GM19467 (cell line): ENCODE data around the gene SLC10A7.

ENCODE experiments used
- ATAC-seq: cut with Tn5 transposase; IDR thresholded peaks from one replicate; pipeline ENCODE4 v1.9.1; 2021; ENCODE audit warnings: mild to moderate bottlenecking, moderate library complexity; ENCODE audit not compliant: unreplicated experiment

SLC10A7 gene

DNA sequence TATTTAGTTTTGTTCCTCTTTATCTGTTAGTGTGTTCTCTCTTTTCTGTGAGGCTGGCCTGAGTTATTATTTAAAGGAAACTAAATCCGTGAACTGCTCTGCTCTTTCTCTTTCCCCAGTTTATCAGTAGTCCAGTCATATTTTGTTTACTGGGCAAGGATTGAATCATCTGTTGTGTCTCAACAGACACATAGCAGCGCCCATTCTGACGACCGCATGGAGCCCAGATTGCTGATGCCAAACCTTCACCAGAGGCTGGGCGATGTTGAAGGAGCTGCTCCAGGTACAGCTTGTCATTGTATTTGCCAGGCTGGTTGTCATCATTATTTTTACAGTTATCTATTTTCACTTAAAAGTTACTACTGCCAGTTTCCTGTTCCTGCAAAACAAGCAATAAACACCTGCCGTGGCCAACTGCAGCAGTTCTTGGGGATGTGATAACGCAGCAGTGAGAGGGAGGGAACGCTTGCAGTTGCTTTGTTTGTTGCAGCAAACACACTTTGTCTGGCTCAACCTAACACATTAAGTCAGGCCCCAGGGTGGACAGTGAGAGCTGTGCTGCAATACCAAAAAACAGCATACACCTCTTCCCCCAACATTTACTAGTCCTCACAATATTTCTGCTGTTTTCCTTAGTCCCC is 297.3 kb downstream of the SLC10A7 start:
- no peak for ATAC-seq

DNA sequence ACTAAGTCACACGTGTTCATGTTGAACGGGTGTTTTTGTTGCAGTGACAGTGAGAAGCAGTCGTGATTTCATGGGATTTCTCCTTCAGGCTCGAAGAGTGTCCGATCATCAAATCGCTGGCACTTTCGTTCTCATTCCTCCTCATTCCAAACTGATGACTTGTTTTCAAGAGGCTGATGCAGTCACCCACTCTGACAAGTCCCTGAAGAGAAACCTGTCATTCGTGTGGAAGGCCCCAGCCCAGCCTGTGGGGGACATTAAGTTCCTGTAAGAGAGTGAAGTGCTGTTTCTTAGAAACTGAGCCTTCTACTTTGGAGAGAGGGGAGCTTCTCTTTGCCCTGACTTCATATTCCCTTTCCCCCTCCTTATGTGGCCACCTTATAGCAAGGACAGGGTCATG is 299.4 kb downstream of the SLC10A7 start:
- no peak for ATAC-seq

DNA sequence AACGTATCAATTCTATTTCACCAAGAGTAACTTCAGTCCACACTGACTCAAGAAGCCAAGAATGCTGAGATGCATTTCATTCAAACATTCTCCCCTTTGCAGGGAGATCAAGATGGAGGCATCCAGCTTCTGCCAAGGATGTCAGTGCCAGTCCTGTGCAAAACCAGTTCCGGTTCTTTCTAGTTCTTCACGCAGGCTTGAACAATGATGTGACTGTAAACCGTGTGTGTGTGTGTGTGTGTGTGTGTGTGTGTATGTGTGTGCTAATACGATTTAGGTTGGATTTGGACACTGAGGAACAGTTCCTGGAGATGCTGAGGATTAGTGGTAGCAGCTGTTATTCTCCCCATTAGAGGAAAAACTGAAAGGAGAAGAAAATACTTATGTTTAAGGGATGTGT is 307.5 kb downstream of the SLC10A7 start, which contains the start of gene REELD1:
TSS of gene REELD1 (plus strand) at position 301 of the 400 bp plus-strand sequence. CDS start 2,415 bp downstream, outside the sequence.
- no peak for ATAC-seq

GRCh38 chr4:146212781-146213180 is 309.0 kb downstream of the SLC10A7 start:
- ATAC-seq: no peak

DNA sequence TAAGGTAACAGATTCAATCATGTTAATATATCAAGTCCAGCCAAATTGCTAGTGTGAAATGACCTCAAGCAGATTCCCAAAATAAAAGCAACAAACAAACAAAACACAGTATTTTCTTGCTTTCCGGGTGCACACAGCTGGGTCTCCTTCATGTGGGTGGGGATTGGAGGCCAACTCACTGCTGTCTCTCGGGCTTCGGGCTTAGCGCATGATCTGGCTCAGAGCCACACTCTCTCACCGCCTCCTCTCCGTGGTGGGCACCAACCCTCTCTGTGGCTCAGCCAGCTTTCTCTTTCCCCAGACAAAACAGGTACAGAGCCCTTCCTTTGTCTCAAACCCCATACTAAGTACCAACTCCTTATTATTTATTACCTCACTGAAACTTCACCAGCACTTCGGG is 310.3 kb downstream of the SLC10A7 start:
- ATAC-seq: no peak

DNA sequence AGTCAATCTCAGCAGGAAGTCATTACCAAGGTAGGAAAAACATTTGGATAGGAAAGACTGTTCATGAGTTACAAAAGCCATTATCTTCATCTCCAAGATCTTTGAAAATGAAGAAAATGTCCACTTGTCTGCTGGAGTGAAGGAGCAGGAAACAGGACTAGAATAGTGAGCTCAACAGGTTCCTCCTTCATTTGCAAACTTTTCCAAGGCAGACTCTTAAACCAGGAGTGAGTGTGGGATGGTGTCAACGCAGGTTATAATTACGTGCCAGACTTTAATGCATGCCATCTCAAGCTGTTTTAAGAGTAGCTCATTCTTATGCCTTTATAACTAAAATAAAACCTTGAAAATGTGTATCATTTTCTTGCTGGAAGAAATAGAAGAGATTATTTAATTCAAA is 310.9 kb downstream of the SLC10A7 start:
- ATAC-seq: no peak

DNA sequence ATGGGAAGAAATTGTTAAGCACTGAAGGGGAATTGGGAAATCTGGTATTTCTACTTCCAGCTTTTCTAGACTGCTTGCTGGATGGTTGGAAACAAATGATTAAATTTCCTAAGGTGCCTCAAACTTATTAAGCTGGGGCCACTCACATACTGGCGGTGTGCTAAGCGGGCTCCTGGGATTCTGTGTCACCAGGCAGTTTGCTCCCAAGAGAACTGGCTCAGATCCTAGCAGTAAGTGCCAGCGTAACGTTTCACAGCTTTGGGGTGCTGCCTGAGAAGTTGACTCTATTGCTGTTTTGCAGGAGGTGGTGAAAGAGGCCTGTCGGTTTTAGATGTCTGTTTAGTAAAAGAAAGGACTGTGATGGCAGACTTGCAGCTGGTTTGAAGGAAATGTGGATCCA is 314.3 kb downstream of the SLC10A7 start:
- ATAC-seq: no peak
